ENCODE results near the gene HOXD10.

HOXD10 gene

GRCh38 chr2:176167398-176167797, 50.8 kb downstream of the HOXD10 start:
- no peak for TF ChIP-seq CTCF (conservative IDR thresholded peaks at IDR 0.05; ENCODE audit: low read depth, low read length)
- no peak for DNase-seq (ENCODE audit: low read depth)

GRCh38 chr2:176169181-176169580, 52.6 kb downstream of the HOXD10 start:
- no peak for DNase-seq (ENCODE audit: low read depth)
- H3K4me3 ChIP-seq (ENCODE audit: low read depth, low read length): no peak overlapping the region
- no peak for TF ChIP-seq CTCF (conservative IDR thresholded peaks at IDR 0.05; ENCODE audit: low read depth, low read length)

More at GRCh38 chr2:176167398-176167797, 50.8 kb downstream of the HOXD10 start:
- H3K4me3 ChIP-seq (ENCODE audit: low read depth, low read length): no peak overlapping the region
